Measurements from ENCODE around the gene C11orf97.

GRCh38 chr11:94537031-94537600, 24.9 kb downstream of the C11orf97 start:
- TF ChIP-seq RAD51 (IDR thresholded peaks at IDR 0.05; ENCODE audit: borderline replicate concordance) (no peak), HOXA3 (CRISPR knock-in tag; IDR thresholded peaks at IDR 0.05) (no peak), SP1 (IDR thresholded peaks at IDR 0.05) (no peak), SP1 (CRISPR knock-in tag; IDR thresholded peaks at IDR 0.05) (no peak), ZNF280D (CRISPR knock-in tag; IDR thresholded peaks at IDR 0.05) (no peak), ZNF598 (CRISPR knock-in tag; IDR thresholded peaks at IDR 0.05; ENCODE audit: borderline replicate concordance) (no peak), ZNF746 (CRISPR knock-in tag; IDR thresholded peaks at IDR 0.05) (no peak), POLR2A (IDR thresholded peaks at IDR 0.05; ENCODE audit: insufficient read depth in 1 of 2, low read depth in 2 of 2, low read length in 2 of 2) (no peak), MTERF4 (CRISPR knock-in tag; IDR thresholded peaks at IDR 0.05) (no peak), EZH2 (conservative IDR thresholded peaks at IDR 0.05; ENCODE audit: low read depth, low read length) (no peak), HNF1B (CRISPR knock-in tag; IDR thresholded peaks at IDR 0.05) (no peak), CREM (IDR thresholded peaks at IDR 0.05) (no peak), CREM (CRISPR knock-in tag; IDR thresholded peaks at IDR 0.05) (no peak)
- TF ChIP-seq, protein P1, sequence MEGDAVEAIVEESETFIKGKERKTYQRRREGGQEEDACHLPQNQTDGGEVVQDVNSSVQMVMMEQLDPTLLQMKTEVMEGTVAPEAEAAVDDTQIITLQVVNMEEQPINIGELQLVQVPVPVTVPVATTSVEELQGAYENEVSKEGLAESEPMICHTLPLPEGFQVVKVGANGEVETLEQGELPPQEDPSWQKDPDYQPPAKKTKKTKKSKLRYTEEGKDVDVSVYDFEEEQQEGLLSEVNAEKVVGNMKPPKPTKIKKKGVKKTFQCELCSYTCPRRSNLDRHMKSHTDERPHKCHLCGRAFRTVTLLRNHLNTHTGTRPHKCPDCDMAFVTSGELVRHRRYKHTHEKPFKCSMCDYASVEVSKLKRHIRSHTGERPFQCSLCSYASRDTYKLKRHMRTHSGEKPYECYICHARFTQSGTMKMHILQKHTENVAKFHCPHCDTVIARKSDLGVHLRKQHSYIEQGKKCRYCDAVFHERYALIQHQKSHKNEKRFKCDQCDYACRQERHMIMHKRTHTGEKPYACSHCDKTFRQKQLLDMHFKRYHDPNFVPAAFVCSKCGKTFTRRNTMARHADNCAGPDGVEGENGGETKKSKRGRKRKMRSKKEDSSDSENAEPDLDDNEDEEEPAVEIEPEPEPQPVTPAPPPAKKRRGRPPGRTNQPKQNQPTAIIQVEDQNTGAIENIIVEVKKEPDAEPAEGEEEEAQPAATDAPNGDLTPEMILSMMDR (CRISPR knock-in tag; IDR thresholded peaks at IDR 0.05) = no peak

All from HepG2 (cell line).